Stimulated activated CD8-positive, alpha-beta memory T cell treated with anti-CD3 and anti-CD28 coated beads, Interleukin-7, amount 100 ng/mL, for 24 hours (primary cell): ENCODE results near the gene WFIKKN2.
A peak's percentile ranks its signal among the peaks of the same experiment; 100 is the strongest.

Experiments used
- DNase-seq: peaks from one replicate; pipeline ENCODE4 v3.0.0-alpha.2; 2020; ENCODE audit warnings: low read depth

Gene WFIKKN2

DNA sequence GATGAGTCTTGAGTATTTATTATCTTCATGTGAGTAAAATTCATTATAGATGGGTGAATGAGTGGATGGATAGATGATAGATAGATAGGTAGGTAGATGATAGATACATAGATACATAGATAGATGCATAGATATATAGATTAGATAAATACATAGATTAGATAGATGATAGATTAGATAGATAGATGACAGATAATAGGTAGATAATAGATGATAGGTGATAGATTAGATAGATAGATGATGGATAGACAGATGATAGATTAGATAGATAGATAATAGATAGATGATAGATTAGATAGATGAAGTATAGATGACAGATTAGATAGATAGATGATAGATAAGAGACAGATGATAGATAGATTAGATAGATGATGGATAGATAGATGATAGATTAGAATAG, 21.8 kb upstream of the WFIKKN2 start:
- DNase-seq = no peak

DNA sequence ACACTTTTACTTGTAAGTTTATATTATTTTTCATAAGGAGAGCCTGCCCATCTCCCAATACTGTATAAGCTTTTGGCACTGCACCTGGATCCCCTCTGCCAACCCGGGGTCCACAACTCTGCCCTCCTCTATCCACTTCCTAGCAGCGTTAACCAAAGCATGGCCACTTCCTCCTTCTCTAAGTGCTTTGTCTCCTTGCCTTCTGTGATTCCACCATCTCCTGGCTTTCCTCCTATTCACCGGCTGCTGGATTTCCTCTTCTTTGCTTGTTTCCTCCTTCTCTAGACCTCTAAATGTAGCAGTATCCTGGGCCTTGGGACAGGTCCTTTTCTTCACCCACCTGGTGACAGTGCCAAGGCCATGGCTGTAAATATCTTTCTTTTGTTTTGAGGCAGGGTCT, 20.0 kb upstream of the WFIKKN2 start:
- DNase-seq = no peak

DNA sequence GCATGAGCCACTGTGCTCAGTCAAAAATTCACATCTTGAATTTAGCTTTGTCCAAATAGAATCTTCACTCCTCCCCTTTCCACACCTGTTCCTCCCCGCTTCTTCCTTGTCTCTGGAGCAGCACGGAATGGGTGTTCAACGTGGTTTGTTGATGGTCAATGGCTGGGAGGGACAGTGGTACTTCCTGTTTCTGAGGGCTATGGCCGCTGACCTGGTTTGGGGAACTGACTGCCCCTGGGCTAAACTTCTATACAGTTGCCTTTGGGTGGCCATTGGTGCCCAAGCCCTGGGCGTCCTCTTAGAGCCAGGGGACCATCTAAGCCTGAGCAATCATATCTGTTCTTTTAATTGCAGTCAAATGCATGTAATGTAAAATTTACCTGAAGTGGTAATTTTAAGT, 19.1 kb upstream of the WFIKKN2 start:
- DNase-seq = no peak

DNA sequence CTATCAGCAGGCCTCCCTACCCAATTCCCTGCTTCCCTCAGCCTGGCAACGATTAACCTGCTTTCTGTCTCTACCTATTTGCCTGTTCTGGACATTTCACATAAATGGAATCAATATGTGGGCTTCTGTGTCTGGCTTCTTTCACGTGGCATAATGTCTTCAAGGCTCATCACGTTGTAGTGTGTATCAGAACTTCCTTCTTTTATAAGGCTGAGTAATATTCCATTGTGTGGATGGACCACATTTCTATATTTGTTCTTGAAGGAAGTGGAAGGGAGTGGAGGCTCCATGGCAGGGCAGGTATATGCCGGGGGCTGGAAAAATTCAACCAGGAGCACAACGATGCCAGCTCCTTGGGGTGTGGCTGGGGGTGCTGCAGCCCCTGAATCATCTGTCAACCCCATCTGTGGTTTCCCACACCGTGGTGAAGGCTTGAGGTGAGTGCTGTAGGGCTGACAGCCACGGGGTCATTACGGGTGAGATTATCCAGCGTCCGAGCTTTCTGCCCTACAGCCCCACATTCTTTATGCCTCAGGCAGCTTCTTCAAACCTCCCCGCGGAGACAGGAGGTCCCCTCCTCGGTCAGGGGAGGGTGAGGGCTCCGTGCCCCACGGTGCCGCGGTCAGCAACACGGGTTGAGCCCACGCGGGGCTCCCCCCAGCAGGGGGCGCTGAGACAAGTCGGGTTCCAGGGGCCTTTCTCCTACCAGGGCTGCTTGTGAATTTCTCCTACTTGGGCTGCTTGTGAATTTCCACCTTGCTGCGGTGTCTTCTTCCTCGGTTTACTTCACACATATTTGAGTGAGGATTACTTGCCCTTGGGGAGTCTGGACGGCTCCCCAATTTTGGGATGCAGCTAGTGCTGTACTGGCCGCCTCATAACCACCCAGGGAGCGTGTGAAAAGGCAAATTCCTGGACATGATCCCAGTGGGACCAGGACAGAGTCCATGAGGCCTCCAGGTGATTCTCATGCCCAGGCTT, 18.3 kb upstream of the WFIKKN2 start:
- peak; percentile 35 for DNase-seq

DNA sequence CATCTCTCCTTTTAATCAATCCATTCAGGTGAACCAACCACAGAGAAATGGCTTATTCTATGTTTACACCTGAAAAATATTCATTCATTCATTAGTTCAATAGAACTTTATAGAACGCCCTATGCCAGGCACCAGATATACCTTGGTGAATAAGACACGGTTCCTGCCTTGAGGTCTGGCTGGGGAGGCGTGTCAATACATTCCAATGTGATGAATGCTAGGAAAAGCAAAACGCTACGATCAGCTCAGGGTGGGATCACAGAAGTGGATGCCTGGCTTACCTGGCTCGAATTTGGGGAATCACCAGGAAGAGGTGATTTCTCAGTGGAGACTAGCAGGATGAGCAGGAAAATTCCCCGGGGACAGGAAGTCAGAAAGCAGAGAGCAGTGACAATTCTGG, 17.5 kb upstream of the WFIKKN2 start:
- no peak for DNase-seq

DNA sequence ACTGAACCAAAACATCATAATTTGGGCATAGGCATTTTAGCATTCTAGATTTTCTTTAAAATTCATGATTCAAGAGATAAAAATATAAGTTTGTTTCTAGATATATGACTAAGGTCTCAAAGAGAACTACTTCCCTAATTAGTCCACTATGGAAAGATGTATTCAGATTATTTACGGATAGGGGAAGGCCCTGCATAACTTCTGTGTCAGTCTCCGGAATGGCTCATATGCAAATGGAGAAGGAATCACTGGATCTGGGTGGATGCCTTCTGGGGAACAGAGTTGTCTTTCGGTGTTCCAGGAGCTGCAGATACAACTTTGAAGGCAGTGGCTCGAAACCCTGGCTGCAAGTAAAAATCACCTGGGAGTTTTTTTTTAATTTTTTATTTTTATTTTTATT, 17.1 kb upstream of the WFIKKN2 start:
- DNase-seq = no peak

DNA sequence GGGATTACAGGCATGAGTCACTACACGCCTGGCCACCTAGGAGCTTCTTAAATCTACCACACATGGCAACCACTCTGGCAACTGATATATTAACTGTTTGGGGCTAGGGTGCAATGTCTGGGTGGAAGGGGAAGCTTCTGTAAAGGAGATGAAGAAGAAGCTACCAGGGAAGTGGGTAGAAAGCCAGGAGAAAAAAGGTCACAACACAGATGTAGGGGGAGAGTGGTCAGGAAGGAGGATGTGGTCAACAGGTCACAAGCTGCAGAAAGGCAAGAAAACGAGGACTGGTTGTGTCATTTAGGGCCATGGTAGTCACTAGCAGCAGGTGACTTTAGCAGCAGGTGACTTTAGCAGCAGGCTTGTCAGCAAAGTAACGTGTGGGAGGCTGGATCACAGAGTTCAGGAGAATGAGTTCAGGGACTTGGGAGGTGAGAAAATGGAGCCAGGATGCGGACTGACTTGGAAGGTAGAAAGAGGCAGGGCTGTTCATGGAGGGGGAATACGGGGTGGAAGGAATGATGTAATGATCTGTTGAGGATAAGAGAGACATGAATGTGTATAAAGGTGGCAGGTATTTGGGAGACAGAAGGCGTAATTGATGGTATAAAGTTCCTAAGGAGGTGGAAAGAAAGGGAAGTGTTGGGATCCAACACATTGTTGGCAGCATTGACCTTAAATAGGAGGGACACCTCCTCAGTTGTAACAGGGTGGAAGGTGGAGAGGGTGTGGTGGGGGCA, 16.3 kb upstream of the WFIKKN2 start:
- DNase-seq = no peak

DNA sequence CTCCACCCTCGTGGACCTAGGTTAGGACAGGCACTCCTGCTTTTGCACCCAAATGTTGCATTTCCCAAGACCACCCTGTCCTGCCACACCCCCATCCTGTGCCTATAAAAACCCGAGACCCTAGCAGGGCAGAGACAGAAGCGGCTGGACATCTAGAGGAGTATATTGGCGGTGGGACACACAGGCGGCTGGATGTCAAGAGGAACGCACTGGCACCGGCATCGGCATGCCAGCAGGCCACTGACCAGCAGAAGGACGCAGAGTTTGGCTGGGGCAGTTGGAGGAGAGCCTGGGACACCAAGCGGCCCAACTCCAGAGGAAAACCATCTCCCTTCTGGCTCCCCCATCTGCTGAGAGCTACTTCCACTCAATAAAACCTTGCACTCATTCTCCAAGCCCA, 14.7 kb upstream of the WFIKKN2 start:
- no peak for DNase-seq

DNA sequence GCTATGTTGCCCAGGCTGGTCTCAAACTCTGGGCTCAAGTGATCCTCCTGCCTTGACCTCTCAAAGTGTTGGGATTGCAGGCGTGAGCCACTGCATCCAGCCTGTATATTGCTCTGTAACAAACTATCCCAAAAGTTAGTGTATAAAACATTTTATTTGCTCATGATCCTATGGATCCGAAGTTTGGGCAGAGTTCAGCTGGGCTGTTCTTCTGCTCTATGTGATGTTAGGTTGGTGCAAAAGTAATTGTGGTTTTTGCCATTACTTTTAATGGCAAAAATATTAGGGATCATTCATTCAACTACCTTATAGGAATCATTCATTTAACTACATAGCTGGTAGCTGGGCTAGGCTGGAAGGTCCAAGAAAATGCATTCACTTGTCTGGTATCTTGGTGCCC, 12.8 kb upstream of the WFIKKN2 start:
- DNase-seq = no peak

DNA sequence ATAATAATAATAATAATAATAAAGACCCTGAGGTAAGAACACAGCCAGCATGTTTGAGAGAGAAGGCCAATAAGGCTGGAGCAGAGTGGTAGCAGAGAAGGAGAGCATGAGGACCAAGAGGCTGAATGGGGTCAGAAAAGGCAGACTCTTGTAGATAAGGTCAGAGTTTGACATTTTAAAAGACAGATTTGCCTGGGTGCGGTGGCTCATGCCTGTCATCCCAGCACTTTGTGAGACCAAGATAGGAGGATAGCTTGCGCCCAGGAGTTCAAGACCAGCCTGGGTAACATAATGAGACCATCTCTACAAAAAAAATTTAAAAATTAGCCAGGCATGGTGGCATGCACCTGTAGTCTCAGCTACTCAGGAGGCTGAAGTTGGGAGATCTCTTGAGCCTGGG, 11.0 kb upstream of the WFIKKN2 start:
- no peak for DNase-seq

DNA sequence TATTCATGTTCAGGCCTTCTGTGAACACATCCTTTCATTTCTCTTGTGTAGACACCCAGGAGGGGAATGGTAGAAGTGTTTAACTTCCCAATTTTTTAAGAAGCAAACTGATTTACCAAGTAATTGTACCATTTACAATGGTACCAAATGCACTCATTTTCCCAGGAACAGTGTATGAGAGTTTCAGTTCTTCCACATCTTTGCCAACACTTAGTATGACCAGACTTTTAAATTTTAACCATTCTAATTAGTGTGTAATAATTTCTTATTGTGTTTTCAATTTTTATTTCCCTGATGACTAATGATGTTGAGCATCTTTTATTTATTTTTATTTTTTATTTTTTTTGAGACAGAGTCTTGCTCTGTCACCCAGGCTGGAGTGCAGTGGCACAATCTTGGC, 10.2 kb upstream of the WFIKKN2 start:
- no peak for DNase-seq

DNA sequence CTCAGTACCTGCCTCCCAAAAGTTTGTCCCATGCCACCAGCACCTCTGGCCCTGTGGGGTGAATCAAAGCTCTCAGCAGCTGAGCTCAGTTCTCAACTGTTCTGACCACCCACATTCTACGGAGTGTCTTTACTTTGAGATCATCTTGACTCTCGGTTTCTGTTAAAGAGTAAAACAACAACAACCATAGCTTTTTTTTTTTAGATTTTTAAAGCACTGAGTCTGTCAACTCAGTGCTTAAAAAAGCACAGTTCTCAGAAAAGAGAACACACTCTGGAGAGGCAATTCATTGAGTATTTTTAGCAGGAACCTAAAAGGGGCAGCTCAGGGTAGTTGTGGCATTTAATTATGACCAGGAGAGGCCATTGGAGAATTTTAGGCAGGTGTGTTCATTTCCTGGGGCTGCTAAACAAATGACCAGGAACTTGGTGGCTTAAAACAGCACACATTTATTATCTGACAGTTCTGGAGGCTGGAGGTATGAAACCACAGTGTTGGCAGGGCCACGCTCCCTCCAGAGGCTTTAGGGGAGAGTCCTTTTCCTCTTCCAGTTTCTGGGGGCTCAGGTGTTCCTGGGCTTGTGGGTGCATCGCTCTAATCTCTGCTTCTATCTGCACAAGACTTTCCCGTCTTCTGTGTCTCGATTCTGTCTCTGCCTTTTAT, 6.7 kb upstream of the WFIKKN2 start:
- DNase-seq = no peak

DNA sequence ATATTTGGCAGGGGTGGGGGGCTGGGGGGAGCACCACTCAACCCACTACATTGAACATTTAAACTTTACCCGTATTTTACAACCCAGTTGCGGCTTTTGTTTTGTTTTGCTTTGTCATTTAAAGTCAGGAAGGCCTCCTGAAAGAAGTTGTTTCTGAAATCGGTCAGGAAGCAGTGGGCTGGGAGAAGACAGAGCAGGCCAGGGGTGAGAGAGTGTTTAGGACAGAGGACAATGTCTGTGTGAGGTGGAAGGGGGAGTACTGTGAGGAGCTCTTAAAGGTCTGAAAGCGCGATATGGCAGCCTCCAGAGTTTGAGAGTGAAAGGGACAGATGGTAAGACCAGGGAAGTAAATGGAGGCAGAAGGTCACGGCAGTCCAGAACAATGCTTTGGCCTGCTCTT, 6.1 kb upstream of the WFIKKN2 start:
- DNase-seq = no peak

DNA sequence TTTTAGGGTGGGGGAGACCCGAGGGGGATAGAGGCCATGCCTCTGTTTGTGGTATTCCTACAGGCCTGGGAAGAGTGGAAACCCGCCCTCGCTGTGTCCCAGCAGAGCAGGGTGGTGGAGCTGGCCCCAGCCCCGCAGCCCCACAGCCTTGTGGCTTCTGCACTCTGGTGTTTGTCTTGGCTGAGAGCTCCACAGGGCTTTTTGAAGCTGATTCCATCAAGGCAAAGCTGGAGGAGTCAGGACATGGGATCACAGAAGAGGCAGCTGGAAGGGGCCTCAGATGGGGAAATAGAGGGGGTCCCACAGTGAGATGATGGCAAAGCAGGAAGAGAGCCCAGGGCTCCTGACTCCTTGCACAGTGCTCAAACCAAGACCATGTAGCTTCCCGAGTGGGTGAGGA, 5.0 kb upstream of the WFIKKN2 start:
- no peak for DNase-seq

DNA sequence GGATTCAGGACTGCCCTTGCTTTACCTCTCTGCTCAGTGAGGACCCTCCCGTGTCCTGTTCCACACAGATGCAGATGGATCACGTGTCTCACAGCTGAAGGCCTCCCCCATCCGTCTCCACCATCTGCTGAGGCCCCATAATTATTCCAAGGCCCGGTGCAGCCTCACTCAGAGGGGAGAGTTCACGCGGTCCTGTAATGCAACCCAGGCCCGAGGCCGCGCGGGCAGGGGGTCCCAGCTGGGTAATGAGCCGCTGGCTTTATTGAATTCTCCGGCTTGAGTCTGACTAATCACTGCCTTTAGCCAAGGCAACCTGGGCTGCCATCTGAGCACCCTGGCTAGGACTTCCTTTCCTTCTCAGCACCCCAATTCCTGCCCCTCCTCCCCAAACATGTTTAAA, 4.4 kb upstream of the WFIKKN2 start:
- no peak for DNase-seq

DNA sequence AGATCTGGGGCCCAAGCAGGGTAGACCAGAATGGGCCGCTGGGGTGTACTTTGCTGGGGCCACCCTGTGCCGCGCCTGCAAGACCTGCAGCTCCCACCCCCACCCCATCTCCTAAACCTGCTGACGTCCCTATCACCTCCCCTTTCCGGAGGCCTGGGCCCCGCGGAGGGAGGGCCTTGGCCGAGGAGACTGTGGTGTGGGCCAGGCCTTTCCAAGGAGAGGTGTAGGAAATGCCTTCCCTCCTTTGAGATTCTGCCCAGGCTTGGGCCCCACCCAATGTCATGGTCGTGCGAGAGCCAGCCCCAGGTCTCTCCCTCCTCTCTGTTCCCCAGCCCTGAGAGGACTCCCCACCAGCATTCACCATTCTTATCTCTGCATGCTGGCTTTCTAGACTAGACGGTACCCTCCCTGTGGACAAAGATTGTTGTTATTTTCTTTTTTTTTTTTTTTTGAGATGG, 3.9 kb upstream of the WFIKKN2 start:
- DNase-seq = no peak

DNA sequence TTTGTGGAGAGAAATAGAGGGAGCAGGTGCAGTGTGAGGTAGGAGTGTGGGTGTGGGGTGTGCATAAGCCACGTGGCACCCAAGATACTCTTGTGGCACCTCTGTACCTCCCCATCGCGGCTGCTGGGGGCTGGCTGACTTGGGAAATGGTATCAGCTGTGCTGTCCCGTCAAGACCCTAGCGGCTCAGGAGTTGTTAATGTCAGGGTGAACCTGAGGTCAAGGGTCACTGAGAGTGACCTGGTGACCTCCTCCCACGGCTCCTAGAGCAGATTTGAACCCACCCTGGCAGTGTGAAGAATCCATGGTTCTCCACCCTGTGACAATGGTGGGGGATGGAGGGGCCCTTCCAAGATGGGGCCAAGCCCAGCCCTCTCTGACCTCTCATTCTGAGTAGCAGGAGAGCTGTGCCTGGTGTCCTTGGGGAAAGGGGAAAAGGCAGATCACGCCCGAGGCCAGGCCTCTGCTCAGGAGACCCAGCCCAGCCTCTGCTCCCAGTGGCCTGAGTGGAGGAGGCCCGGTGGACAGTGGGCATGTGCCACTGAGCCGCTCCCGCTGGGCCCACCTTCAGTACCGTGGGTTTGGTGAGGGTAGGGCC, 3.0 kb upstream of the WFIKKN2 start:
- no peak for DNase-seq

DNA sequence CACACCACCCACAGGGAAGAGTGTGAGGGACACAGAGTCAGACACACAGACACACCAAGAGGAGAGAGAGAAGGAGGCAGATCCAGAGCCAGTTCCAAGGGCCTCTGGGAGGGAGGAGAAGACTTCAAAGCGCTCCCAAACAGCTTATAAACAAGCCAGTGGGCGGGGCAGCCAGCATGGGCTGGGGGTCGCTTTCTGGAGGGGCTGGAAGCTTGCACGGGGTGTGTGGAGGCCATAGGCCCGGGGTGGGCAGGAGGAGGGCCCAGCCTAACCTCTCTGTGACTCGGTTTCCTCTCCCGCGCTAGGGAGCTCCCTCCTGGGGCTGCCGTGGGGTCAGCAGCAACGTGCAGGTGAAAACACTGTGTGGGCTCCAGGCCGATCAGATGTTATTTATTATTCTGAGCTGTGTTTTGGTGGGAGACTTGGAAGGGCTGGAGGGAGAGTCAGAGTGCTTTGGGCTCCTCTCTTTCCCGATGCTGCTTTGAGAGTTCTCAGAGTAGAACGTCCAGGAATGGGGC, 2.5 kb upstream of the WFIKKN2 start:
- no peak for DNase-seq

DNA sequence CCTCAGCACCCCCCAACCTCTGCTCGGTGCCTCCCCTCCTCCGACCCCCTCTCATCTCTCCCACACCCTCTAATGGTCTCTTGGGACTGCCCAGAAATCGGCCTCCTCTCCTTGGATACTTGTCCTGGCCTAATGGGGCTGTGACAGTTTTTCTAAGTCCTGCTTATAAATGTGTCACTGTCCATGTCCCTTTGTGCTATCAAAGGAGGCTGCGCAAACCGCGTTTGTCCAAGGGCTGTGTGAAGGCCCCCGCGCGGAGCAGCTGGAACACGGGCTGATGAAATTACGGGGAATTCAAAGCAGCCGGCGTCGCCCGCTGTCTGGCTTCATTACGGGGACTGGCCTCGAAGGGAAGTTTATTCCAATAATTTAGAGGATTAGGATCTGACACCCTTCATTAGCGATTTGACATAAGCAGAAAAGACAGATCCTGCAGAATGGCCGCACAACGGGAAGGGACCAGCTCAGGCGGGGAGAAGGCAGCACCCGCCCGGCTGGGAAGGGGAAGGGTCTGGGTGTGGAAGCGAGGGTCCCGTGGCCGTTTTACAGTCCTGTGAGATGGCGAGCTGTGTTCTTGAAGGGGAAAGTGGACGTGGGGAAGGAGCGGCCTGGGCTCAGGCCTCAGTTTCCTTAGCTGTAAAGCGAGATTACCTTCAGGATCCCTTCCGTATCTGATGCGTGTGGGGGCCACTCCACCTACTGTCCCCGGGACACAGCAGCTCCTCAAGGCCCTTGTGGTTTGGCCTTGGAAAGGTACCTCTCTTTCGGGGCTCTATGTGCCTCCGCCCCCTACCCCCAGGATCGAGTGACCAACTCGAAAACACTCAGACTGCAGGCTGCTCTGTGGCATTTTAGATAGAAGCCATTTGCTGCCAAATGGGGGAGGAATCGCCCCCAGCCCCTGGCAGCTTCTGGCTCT, 1.6 kb upstream of the WFIKKN2 start:
- DNase-seq = no peak

DNA sequence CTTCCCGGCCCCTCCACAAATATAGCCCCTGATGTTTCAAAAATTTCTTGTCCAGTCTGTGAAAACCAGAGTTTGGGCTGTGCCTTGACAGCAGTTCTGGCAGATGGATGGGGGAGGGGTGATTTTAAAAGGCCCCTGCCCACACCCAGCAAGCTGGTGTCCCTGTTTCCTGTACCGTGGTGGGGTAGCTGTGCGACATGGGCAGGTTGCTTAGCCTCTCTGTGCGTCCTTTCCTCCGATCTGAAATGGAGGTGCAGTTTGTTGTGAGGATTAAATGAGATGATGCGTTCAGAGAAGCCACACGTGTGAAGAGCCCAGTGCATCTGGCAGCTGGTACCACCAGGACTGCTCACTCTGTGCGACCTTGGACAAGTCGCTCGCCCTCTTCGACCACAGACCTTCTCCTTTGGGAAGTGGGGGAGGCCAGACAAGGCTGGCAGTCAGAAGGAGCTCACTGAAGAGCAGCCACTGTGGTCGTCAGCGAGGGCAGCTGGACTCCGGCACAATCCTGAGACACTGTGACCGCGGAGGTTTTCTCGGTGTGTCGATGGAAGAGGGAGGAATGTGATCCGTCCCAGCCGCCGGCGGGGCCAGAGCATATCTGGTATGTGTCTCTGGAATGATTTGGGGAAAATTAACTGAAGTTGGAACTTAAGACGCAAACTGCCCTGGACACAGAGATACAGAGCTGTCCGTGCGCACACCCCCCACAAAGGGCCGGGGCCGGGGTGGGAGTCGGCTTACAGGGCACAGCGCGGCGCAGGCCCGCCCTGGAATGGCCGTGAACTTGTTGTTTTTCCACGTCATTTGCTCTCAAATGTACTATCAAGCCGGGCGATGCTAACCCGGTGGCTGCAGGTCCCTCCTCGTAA, 721 bp upstream of the WFIKKN2 start:
- DNase-seq = no peak
